Right ventricle myocardium superior (tissue), 1 donor: ENCODE results near the gene SH2D5. TPM values are rescaled to one million over a fixed set of nuclear protein-coding genes. Genes with fewer than 3 reads are reported as not detected.
"Not testable (repeated sequence)": the region's sequence is repeated elsewhere in the genome, so short reads cannot be mapped to it uniquely, and the experiment has no call there.

Source experiments
- ATAC-seq: fragments of 200-7000 bp; cut with Tn5 transposase; one replicate; pipeline ENCODE4 v1.9.1; 2020; ENCODE audit warnings: mild to moderate bottlenecking; ENCODE audit not compliant: poor library complexity
- DNase-seq: peaks from one replicate; pipeline ENCODE4 v3.0.0-alpha.2; 2020
- intact Hi-C: fragments of 100-400 bp; cut with DNase I; formaldehyde crosslinking; loops from one replicate; pipeline ENCODE4 v1.11.2; 2022
- total RNA-seq: library from RNA; stranded (reverse); fragmentation: NEBNext Ultra II Directional; extraction: Animal tissue kit (Norgen Biotek cat#: 25700); gene quantifications from one replicate; pipeline ENCODE4 v1.2.1, GENCODE V29; 2021
- donor health status: DM: no; HTN: yes; CAD: no; lungs with severe emphysema.

The SH2D5 gene
- total RNA-seq, 1 donor from 2014 or later: not detected

- ATAC-seq (peak; percentile 32), DNase-seq (peak; percentile 64)
Measured at GRCh38 chr1:20682571-20683236, 49.8 kb downstream of the SH2D5 start.

GRCh38 chr1:20681999-20682398 lies 50.5 kb downstream of the SH2D5 start:
- ATAC-seq (no peak), DNase-seq (no peak)
- intact Hi-C loops: no loop called here

More at GRCh38 chr1:20682571-20683236, 49.8 kb downstream of the SH2D5 start:
- intact Hi-C loops: no loop called here

DNA sequence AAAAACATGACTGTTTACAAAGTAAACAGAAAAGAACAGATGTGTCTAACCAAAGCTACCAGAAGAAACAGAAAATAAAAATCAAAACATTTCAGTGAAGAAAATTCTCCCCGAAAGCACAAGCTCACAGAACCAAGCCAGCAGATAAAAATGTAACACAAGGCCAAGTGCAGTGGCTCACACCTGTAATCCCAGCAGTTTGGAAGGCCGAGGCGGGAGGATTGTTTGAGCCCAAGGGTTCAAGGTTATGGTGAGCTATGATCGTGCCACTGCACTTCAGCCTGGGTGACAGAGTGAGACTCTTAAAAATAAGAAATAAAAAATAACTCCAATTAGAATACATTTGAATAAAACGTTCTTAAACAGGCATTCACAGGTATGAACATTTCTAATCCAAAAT lies 52.2 kb downstream of the SH2D5 start:
- DNase-seq (no peak), ATAC-seq (no peak)
- intact Hi-C loops: no loop called here

DNA sequence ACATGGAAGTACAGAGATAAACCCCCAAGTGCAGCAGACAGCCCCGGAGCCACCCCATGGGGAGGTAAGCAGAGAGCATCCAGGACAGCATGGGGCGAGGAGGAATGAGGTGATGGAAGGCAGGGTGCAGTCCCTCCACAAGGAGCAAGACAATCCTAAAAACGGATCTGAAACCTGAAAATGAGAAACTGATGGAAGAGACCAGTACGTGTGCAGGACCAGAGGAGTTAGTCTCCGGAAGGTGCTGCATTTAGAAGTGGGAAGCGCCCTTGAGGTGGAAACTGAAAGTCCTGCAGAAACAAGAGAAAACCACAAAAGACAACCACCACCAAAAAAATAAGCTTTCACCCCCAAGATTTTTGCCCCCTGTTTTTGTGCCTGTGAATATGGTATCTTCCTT lies 53.9 kb downstream of the SH2D5 start:
- ATAC-seq: no peak
- intact Hi-C loops: no loop called here
- no peak for DNase-seq

DNA sequence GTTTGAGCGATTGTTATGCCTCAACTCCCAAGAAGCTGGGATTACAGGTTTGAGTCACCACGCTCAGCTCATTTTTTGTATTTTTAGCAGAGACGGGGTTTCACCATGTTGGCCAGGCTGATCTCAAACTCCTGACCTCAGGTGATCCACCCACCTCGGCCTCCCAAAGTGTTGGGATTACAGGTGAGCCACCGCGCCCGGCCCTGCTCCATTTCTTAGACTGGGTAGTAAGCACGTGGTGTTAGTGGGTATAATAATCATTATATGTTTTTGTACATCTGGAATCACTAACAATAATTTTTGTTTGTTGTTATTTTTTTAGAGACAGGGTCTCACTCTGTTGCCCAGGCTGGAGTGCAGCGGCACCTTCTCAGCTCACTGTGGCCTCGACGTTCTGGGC lies 58.9 kb downstream of the SH2D5 start:
- intact Hi-C loops, ATAC-seq: not testable (repeated sequence)

DNA sequence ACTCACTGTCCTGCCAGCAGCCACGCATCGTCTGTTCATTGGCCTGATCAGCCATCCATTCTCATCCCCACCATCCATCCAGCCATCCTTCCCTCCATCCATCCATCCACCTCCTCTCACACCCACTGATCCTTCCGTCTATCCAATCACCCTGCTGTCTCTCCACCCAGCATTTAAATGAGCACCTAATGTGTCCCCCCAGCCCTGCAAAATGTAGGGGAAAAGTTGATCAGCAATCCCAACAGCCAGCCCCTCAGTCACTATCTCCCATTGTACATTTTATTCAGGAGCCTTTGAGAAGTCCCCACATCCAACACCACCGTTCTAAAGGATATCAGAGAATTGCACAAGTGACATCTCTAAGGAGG lies 60.3 kb downstream of the SH2D5 start:
- intact Hi-C loops: no loop called here
- no peak for ATAC-seq
- DNase-seq: no peak

More for the DNA sequence above, 58.9 kb downstream of the SH2D5 start:
- not testable (repeated sequence) for DNase-seq

- intact Hi-C loops: no loop called here
- DNase-seq (no peak), ATAC-seq (no peak)
Measured at GRCh38 chr1:20670936-20671335, 61.6 kb downstream of the SH2D5 start.

Other genes starting within 250 kb of the SH2D5 start
- 10.0 TPM for gene CAMK2N1, start 246.5 kb downstream of the SH2D5 start, total RNA-seq
- 42.1 TPM for gene MUL1, start 224.6 kb downstream of the SH2D5 start, total RNA-seq
- 3.0 TPM for gene FAM43B, start 180.1 kb downstream of the SH2D5 start, total RNA-seq
- gene CDA, start 143.6 kb downstream of the SH2D5 start, total RNA-seq: 3.5 TPM
- gene PINK1, start 99.2 kb downstream of the SH2D5 start, total RNA-seq: 288 TPM
- 130 TPM for gene DDOST, start 71.3 kb downstream of the SH2D5 start, total RNA-seq
- 5.2 TPM for gene KIF17, start 14.7 kb downstream of the SH2D5 start, total RNA-seq
- gene HP1BP3, start 54.6 kb upstream of the SH2D5 start, total RNA-seq: 118 TPM